Gastroesophageal sphincter (tissue), 3 donors: ENCODE measurements around the gene OR2K2.

Experiments
- POLR2A ChIP-seq, 2 donors: fragments of 450-650 bp; IDR thresholded peaks; one replicate each; pipeline ENCODE4 v1.6.1; 2017; ENCODE audit warnings: antibody characterized with exemption in 2 of 2, mild to moderate bottlenecking in 2 of 2, moderate library complexity in 1 of 2
- POLR2AphosphoS5 ChIP-seq: sonication (generic); formaldehyde crosslinking; IDR thresholded peaks from one replicate; pipeline ENCODE4 v1.6.1; 2017; ENCODE audit warnings: antibody characterized with exemption
- TF ChIP-seq, protein P1 (sequence below), 4 experiments: fragments of 200-600 bp in 2 of 4; fragments of 450-650 bp in 2 of 4; sonication (generic) in 1 of 4; IDR thresholded peaks; one replicate each; pipeline ENCODE4 v1.5.1; 2017 to 2019; ENCODE audit warnings: antibody characterized with exemption in 4 of 4, mild to moderate bottlenecking in 2 of 4, moderate library complexity in 2 of 4

DNA sequence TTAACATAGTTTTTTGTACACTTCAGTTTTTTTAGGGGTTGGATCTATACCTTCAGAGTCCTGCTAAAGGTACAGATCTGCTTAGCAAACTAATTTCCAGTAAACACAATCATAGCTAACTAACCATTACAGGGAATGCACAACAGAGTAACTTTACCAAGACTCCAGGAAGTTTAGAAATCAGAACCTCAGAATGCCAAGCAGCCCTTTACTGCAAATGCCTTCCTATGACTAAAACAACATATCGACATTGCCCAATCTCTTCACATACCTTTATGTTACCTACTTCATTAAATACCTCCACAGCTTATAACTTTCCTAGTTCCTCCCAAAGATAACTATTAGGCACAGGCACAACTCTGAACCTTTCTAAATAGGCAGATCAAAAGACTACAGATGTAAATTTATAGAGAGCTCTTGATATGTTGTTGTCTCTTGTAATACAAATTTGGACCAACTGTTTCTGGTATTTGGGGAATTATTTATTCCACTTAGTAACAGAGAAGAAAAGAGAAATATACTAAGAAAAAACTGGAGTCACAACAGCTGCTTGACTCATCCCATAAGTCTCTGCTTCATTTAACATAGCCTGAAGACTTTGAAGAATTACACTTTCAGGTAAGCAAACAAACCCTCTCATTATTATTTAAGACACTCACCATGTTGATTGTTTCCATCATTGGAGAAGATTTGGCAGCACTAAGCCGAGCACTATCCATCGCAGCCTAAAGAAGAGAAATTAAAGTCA lies 46.0 kb upstream of the OR2K2 start:
- TF ChIP-seq, protein P1, sequence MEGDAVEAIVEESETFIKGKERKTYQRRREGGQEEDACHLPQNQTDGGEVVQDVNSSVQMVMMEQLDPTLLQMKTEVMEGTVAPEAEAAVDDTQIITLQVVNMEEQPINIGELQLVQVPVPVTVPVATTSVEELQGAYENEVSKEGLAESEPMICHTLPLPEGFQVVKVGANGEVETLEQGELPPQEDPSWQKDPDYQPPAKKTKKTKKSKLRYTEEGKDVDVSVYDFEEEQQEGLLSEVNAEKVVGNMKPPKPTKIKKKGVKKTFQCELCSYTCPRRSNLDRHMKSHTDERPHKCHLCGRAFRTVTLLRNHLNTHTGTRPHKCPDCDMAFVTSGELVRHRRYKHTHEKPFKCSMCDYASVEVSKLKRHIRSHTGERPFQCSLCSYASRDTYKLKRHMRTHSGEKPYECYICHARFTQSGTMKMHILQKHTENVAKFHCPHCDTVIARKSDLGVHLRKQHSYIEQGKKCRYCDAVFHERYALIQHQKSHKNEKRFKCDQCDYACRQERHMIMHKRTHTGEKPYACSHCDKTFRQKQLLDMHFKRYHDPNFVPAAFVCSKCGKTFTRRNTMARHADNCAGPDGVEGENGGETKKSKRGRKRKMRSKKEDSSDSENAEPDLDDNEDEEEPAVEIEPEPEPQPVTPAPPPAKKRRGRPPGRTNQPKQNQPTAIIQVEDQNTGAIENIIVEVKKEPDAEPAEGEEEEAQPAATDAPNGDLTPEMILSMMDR (IDR thresholded peaks at IDR 0.05), result no peak
- TF ChIP-seq POLR2AphosphoS5 (no peak), POLR2A (IDR thresholded peaks at IDR 0.05) (no peak)
